PC-3 (cell line): Measurements from ENCODE around the gene CBX1. TPM values are rescaled to one million over a fixed set of nuclear protein-coding genes. Genes with fewer than 3 reads are reported as not detected.

ENCODE experiments used
- ATAC-seq: fragments of 200-7000 bp; cut with Tn5 transposase; 2 replicates; pipeline ENCODE4 v1.9.1; 2020; ENCODE audit warnings: mild to moderate bottlenecking, moderate library complexity
- BruUV-seq: library from RNA; stranded (reverse); fragments of 400-500 nt; replicated peaks from 2 replicates; lab custom pipeline; 2021; lab: Mats Ljungman, UMichigan
- CTCF ChIA-PET: fragments of 300-600 bp; sonication (Branson Sonifier 250); formaldehyde crosslinking; loops from one replicate; lab custom pipeline; 2022; ENCODE audit warnings: antibody characterized with exemption; lab: Charles Lee
- POLR2A ChIA-PET: fragments of 300-600 bp; sonication (Branson Sonifier 250); formaldehyde crosslinking; loops from one replicate; lab custom pipeline; 2022; ENCODE audit warnings: antibody characterized with exemption; ENCODE audit not compliant: unreplicated experiment; lab: Charles Lee
- DNase-seq: peaks from one replicate; pipeline ENCODE4 v3.0.0-alpha.2; 2015
- H2AFZ ChIP-seq: fragments of 300-600 bp; sonication (generic); 2 replicates; pipeline ENCODE4 v1.6.0; 2016; ENCODE audit warnings: antibody characterized with exemption, low read length
- H3F3A ChIP-seq: fragments of 300-600 bp; sonication (generic); one replicate; pipeline ENCODE4 v1.6.0; 2017; ENCODE audit warnings: antibody characterized with exemption, low read length, control low read depth, mild to moderate bottlenecking; ENCODE audit not compliant: unreplicated experiment
- H3K27ac ChIP-seq: fragments of 300-600 bp; sonication (generic); 2 replicates; pipeline ENCODE4 v1.5.1; 2016; ENCODE audit warnings: mild to moderate bottlenecking, low read length
- H3K27me3 ChIP-seq: fragments of 300-600 bp; sonication (generic); 2 replicates; pipeline ENCODE4 v1.6.1; 2016; ENCODE audit warnings: low read length, mixed read lengths
- H3K36me3 ChIP-seq: fragments of 300-600 bp; sonication (generic); 2 replicates; pipeline ENCODE4 v1.6.1; 2016; ENCODE audit warnings: low read depth, mixed run types, low read length, mixed read lengths
- H3K4me1 ChIP-seq: fragments of 300-600 bp; sonication (generic); 2 replicates; pipeline ENCODE4 v1.5.1; 2016; ENCODE audit warnings: low read length; ENCODE audit not compliant: insufficient read depth
- H3K4me2 ChIP-seq: fragments of 300-600 bp; sonication (generic); 2 replicates; pipeline ENCODE4 v1.6.0; 2016; ENCODE audit warnings: low read length
- H3K4me3 ChIP-seq: fragments of 300-600 bp; sonication (generic); 2 replicates; pipeline ENCODE4 v1.5.1; 2016; ENCODE audit warnings: mild to moderate bottlenecking, low read length, mixed read lengths
- H3K79me2 ChIP-seq: fragments of 300-600 bp; sonication (generic); 2 replicates; pipeline ENCODE4 v1.6.1; 2017; ENCODE audit warnings: low read length, mixed read lengths
- H3K9ac ChIP-seq: fragments of 300-600 bp; sonication (generic); 2 replicates; pipeline ENCODE4 v1.6.0; 2016; ENCODE audit warnings: mild to moderate bottlenecking, low read length
- H3K9me2 ChIP-seq: fragments of 300-600 bp; sonication (generic); replicated peaks from 2 replicates; pipeline ENCODE4 v1.6.1; 2016; ENCODE audit warnings: mixed run types, low read length, mixed read lengths
- H3K9me3 ChIP-seq: fragments of 300-600 bp; sonication (generic); 2 replicates; pipeline ENCODE4 v1.6.1; 2016; ENCODE audit warnings: low read length, mixed read lengths
- H4K20me1 ChIP-seq: fragments of 300-600 bp; sonication (generic); 2 replicates; pipeline ENCODE4 v1.6.1; 2016; ENCODE audit warnings: low read length, mixed read lengths
- CTCF ChIP-seq: fragments of 300-600 bp; sonication (generic); conservative IDR thresholded peaks from 2 replicates; pipeline ENCODE4 v1.5.1; 2017; ENCODE audit warnings: antibody characterized with exemption, low read depth, mild to moderate bottlenecking, low read length
- EZH2 ChIP-seq: fragments of 300-600 bp; sonication (generic); IDR thresholded peaks from one replicate; pipeline ENCODE4 v1.6.1; 2017; ENCODE audit warnings: antibody characterized with exemption, mild to moderate bottlenecking, low read length; ENCODE audit not compliant: unreplicated experiment
- EZH2phosphoT487 ChIP-seq: fragments of 300-600 bp; sonication (generic); IDR thresholded peaks from 2 replicates; pipeline ENCODE4 v1.6.1; 2018; ENCODE audit warnings: mild to moderate bottlenecking, antibody characterized with exemption, low read length, borderline replicate concordance
- intact Hi-C: fragments of 100-400 bp; cut with micrococcal nuclease; formaldehyde crosslinking; loops from 2 replicates; pipeline ENCODE4 v1.9.0; 2023
- total RNA-seq: library from RNA; depleted of rRNA; stranded (reverse); fragments of >200 nt; gene quantifications from 2 replicates; pipeline ENCODE4 v1.2.3, GENCODE V29; 2014

Gene CBX1
- total RNA-seq, 1 experiment from 2014 or later, result 119 TPM

- Histone ChIP-seq H3K9ac (no peak overlapping the region), H3K27me3 (no peaks in the 10 kb centered on the region), H3K27ac (no peak overlapping the region), H3K79me2 (no peaks in the 10 kb centered on the region), H3K4me2 (no peak overlapping the region), H3K4me1 (no peaks in the 10 kb centered on the region), H3F3A (no peaks in the 10 kb centered on the region), H3K9me2 (no peaks in the 10 kb centered on the region), H3K36me3 (no peaks in the 10 kb centered on the region), H3K9me3 (no peaks in the 10 kb centered on the region), H3K4me3 (no peak overlapping the region), H2AFZ (no peak overlapping the region), H4K20me1 (no peaks in the 10 kb centered on the region)
- DNase-seq (peak; percentile 27), ATAC-seq (no peak)
- no TSS peak for BruUV-seq
- POLR2A ChIA-PET, result no interaction called here
- intact Hi-C loops, result no loop called here
- TF ChIP-seq EZH2 (no peak), CTCF (peak; percentile 53)
- CTCF ChIA-PET, result interaction anchor here (0.5 to 0.6 kb wide), 2 partner anchors 130 to 421 kb away, joined by 3 to 5 read pairs; no protein-coding TSS in a partner anchor
These were observed 33.7 kb upstream of the CBX1 start for GRCh38 chr17:48134912-48135480.

DNA sequence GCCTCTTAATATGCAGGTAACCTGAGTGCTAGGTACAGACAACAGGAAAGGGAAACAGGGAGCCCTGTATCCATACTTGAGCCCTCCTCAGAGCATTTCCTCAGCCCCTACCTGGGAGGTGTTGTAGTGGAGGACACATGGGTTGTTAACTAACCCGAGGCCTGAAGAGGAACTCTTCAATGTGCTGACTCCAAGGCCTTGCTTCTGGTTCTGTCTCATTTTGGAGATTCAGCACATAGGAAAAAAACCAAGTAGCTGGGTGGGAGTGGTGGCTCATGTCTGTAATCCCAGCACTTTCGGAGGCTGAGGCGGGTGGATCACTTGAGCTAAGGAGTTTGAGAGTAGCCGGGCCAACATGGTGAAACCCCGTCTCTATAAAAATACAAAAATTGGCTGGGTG lies 31.1 kb upstream of the CBX1 start:
- H3K4me3 ChIP-seq, result no peak overlapping the region
- intact Hi-C loops, result no loop called here
- no peak overlapping the region for H3K27ac ChIP-seq
- H3K79me2 ChIP-seq, result no peaks in the 10 kb centered on the region
- H3K4me2 ChIP-seq, result no peak overlapping the region
- DNase-seq (no peak), ATAC-seq (no peak)
- no TSS peak for BruUV-seq
- H3K27me3 ChIP-seq, result no peaks in the 10 kb centered on the region
- no peaks in the 10 kb centered on the region for H3K36me3 ChIP-seq
- H3K9ac ChIP-seq, result no peak overlapping the region
- H2AFZ ChIP-seq, result no peak overlapping the region
- no peaks in the 10 kb centered on the region for H3F3A ChIP-seq
- TF ChIP-seq EZH2 (no peak), EZH2phosphoT487 (no peak), CTCF (no peak)
- H4K20me1 ChIP-seq, result no peaks in the 10 kb centered on the region
- no peaks in the 10 kb centered on the region for H3K9me3 ChIP-seq
- peaks cover 4% of the 10 kb centered on the region for H3K4me1 ChIP-seq
- H3K9me2 ChIP-seq, result no peaks in the 10 kb centered on the region
- POLR2A ChIA-PET, result no interaction called here
- CTCF ChIA-PET, result interaction anchor here (0.9 to 1.5 kb wide), 2 partner anchors 106 to 107 kb away, joined by 5 to 8 read pairs; no protein-coding TSS in a partner anchor

- Histone ChIP-seq H2AFZ (peak overlapping the region; percentile 39; the same call in 1 of the 2 replicates), H3K9ac (no peak overlapping the region), H3K4me3 (no peak overlapping the region), H3K36me3 (no peaks in the 10 kb centered on the region), H3K4me2 (peak overlapping the region; percentile 42), H3K9me3 (no peaks in the 10 kb centered on the region), H3K4me1 (peaks cover 15% of the 10 kb centered on the region), H4K20me1 (no peaks in the 10 kb centered on the region), H3K79me2 (no peaks in the 10 kb centered on the region), H3K27ac (no peak overlapping the region), H3F3A (no peaks in the 10 kb centered on the region), H3K9me2 (no peaks in the 10 kb centered on the region), H3K27me3 (no peaks in the 10 kb centered on the region)
- no TSS peak for BruUV-seq
- ChIA-PET POLR2A (no interaction called here), CTCF (interaction anchor here (0.6 to 1.5 kb wide), 7 partner anchors 34 to 106 kb away, joined by 3 to 16 read pairs (median 4); no protein-coding TSS in a partner anchor)
- DNase-seq (peak; percentile 96), ATAC-seq (peak; percentile 87)
- intact Hi-C loops, result loop anchor here (1.0 to 2.0 kb wide), 4 partner anchors 31 to 106 kb away; partner anchors contain the start of gene CBX1
- TF ChIP-seq EZH2 (no peak), EZH2phosphoT487 (no peak), CTCF (peak; percentile 97)
These were observed 30.0 kb upstream of the CBX1 start for GRCh38 chr17:48131216-48131824.
